ENCODE measurements around the gene STAT3. TPM values are rescaled to one million over a fixed set of nuclear protein-coding genes. Genes with fewer than 3 reads are reported as not detected.
A peak's percentile ranks its signal among the peaks of the same experiment; 100 is the strongest.

The STAT3 gene
- total RNA-seq, 1 donor from 2014 or later, result 210 TPM

- TF ChIP-seq POLR2AphosphoS5 (IDR thresholded peaks at IDR 0.05; ENCODE audit: insufficient read depth in 1 of 2, low read depth in 1 of 2) (no peak), POLR2A (IDR thresholded peaks at IDR 0.05) (no peak), CTCF (IDR thresholded peaks at IDR 0.05) (no peak)
- H3K36me3 ChIP-seq, result peaks cover 0 to 90% of the 10 kb centered on the region in 2 donors
- H3K4me1 ChIP-seq, result no peaks in the 10 kb centered on the region
- H3K9me3 ChIP-seq, result no peaks in the 10 kb centered on the region
- no peak for DNase-seq (ENCODE audit: extremely low spot score in 2 of 2)
- intact Hi-C loops (cut with DNase I), result no loop called here
- H3K27me3 ChIP-seq, result no peaks in the 10 kb centered on the region
- H3K4me3 ChIP-seq, result no peak overlapping the region
- no peak overlapping the region for H3K27ac ChIP-seq
Measured at GRCh38 chr17:42337442-42337841, 50.8 kb downstream of the STAT3 start.

GRCh38 chr17:42334677-42335076 lies 53.6 kb downstream of the STAT3 start:
- Histone ChIP-seq H3K27ac (no peak overlapping the region), H3K27me3 (no peaks in the 10 kb centered on the region), H3K4me3 (no peak overlapping the region), H3K9me3 (no peaks in the 10 kb centered on the region), H3K36me3 (peaks cover 0 to 80% of the 10 kb centered on the region in 2 donors), H3K4me1 (peaks cover 5% of the 10 kb centered on the region)
- TF ChIP-seq POLR2AphosphoS5 (IDR thresholded peaks at IDR 0.05; ENCODE audit: insufficient read depth in 1 of 2, low read depth in 1 of 2) (no peak), POLR2A (IDR thresholded peaks at IDR 0.05) (no peak), CTCF (IDR thresholded peaks at IDR 0.05) (no peak)
- no peak for DNase-seq (ENCODE audit: extremely low spot score in 2 of 2)
- intact Hi-C loops (cut with DNase I), result no loop called here

GRCh38 chr17:42333053-42333452 lies 55.2 kb downstream of the STAT3 start:
- Histone ChIP-seq H3K27ac (no peak overlapping the region), H3K4me1 (peaks cover 15% of the 10 kb centered on the region), H3K4me3 (no peak overlapping the region), H3K36me3 (peaks cover 0 to 66% of the 10 kb centered on the region in 2 donors), H3K9me3 (no peaks in the 10 kb centered on the region), H3K27me3 (no peaks in the 10 kb centered on the region)
- TF ChIP-seq POLR2AphosphoS5 (IDR thresholded peaks at IDR 0.05; ENCODE audit: insufficient read depth in 1 of 2, low read depth in 1 of 2) (no peak), CTCF (IDR thresholded peaks at IDR 0.05) (no peak), POLR2A (IDR thresholded peaks at IDR 0.05) (no peak)
- intact Hi-C loops (cut with DNase I), result no loop called here
- DNase-seq (ENCODE audit: extremely low spot score in 2 of 2), result no peak

GRCh38 chr17:42329025-42329976 lies 58.9 kb downstream of the STAT3 start:
- peaks cover 0 to 47% of the 10 kb centered on the region in 2 donors for H3K36me3 ChIP-seq
- H3K4me3 ChIP-seq, result no peak overlapping the region
- no peaks in the 10 kb centered on the region for H3K9me3 ChIP-seq
- peak overlapping the region; percentile 56 for H3K27ac ChIP-seq
- peaks cover 18% of the 10 kb centered on the region for H3K4me1 ChIP-seq
- DNase-seq (ENCODE audit: extremely low spot score in 2 of 2), result no peak
- H3K27me3 ChIP-seq, result no peaks in the 10 kb centered on the region
- intact Hi-C loops (cut with DNase I), result no loop called here
- TF ChIP-seq CTCF (IDR thresholded peaks at IDR 0.05) (no peak), POLR2AphosphoS5 (IDR thresholded peaks at IDR 0.05; ENCODE audit: insufficient read depth in 1 of 2, low read depth in 1 of 2) (peak in 1 of 2 donors; percentile 43)

GRCh38 chr17:42325026-42325425 lies 63.2 kb downstream of the STAT3 start:
- Histone ChIP-seq H3K27ac (peak overlapping the region; percentile 14), H3K27me3 (no peaks in the 10 kb centered on the region), H3K36me3 (peaks cover 0 to 44% of the 10 kb centered on the region in 2 donors), H3K9me3 (no peaks in the 10 kb centered on the region), H3K4me1 (peaks cover 27% of the 10 kb centered on the region), H3K4me3 (no peak overlapping the region)
- no peak for DNase-seq (ENCODE audit: extremely low spot score in 2 of 2)
- intact Hi-C loops (cut with DNase I), result no loop called here
- TF ChIP-seq POLR2A (IDR thresholded peaks at IDR 0.05) (no peak), POLR2AphosphoS5 (IDR thresholded peaks at IDR 0.05; ENCODE audit: insufficient read depth in 1 of 2, low read depth in 1 of 2) (peak; percentile 34 to 81)
